KMS-11 (cell line): Measurements from ENCODE around the gene CCDC136.

Experiments
- H2AFZ ChIP-seq: fragments of 200-600 bp; sonication (generic); 2 replicates; pipeline ENCODE4 v1.6.1; 2016; ENCODE audit warnings: antibody characterized with exemption, mixed run types, low read depth
- H3K27ac ChIP-seq: fragments of 200-600 bp; sonication (generic); 2 replicates; pipeline ENCODE4 v1.6.1; 2016; ENCODE audit warnings: mild to moderate bottlenecking, mixed run types
- H3K27me3 ChIP-seq: fragments of 200-600 bp; sonication (generic); 2 replicates; pipeline ENCODE4 v1.6.1; 2017; ENCODE audit warnings: mild to moderate bottlenecking, low read depth, mixed run types, moderate library complexity; ENCODE audit not compliant: insufficient read depth
- H3K36me3 ChIP-seq: fragments of 200-600 bp; sonication (generic); 2 replicates; pipeline ENCODE4 v1.6.1; 2017; ENCODE audit warnings: mild to moderate bottlenecking, mixed run types; ENCODE audit not compliant: insufficient read depth
- H3K4me1 ChIP-seq: fragments of 200-600 bp; sonication (generic); 2 replicates; pipeline ENCODE4 v1.6.1; 2016; ENCODE audit warnings: mild to moderate bottlenecking, low read depth, mixed run types; ENCODE audit not compliant: poor library complexity, severe bottlenecking
- H3K4me2 ChIP-seq: fragments of 200-600 bp; sonication (generic); 2 replicates; pipeline ENCODE4 v1.7.0; 2016; ENCODE audit warnings: mild to moderate bottlenecking, mixed run types
- H3K4me3 ChIP-seq: fragments of 200-600 bp; sonication (generic); IDR thresholded peaks from 2 replicates; pipeline ENCODE4 v1.6.1; 2017; ENCODE audit warnings: low read depth, low read length, mixed read lengths; ENCODE audit not compliant: insufficient read depth
- H3K79me2 ChIP-seq: fragments of 200-600 bp; sonication (generic); 2 replicates; pipeline ENCODE4 v1.6.1; 2016; ENCODE audit warnings: low read depth, mixed run types; ENCODE audit not compliant: insufficient read depth
- H3K9ac ChIP-seq: fragments of 200-600 bp; sonication (generic); 2 replicates; pipeline ENCODE4 v1.6.1; 2016; ENCODE audit warnings: mild to moderate bottlenecking, mixed run types
- H4K20me1 ChIP-seq: fragments of 200-600 bp; sonication (generic); 2 replicates; pipeline ENCODE4 v1.6.1; 2016; ENCODE audit warnings: mild to moderate bottlenecking, mixed run types; ENCODE audit not compliant: insufficient read depth
- TF ChIP-seq, protein P1 (sequence below): fragments of 200-600 bp; sonication (generic); conservative IDR thresholded peaks from 2 replicates; pipeline ENCODE4 v1.6.1; 2017; ENCODE audit warnings: low read depth, mild to moderate bottlenecking, antibody characterized with exemption, low read length, moderate library complexity, mixed read lengths

Gene CCDC136

DNA sequence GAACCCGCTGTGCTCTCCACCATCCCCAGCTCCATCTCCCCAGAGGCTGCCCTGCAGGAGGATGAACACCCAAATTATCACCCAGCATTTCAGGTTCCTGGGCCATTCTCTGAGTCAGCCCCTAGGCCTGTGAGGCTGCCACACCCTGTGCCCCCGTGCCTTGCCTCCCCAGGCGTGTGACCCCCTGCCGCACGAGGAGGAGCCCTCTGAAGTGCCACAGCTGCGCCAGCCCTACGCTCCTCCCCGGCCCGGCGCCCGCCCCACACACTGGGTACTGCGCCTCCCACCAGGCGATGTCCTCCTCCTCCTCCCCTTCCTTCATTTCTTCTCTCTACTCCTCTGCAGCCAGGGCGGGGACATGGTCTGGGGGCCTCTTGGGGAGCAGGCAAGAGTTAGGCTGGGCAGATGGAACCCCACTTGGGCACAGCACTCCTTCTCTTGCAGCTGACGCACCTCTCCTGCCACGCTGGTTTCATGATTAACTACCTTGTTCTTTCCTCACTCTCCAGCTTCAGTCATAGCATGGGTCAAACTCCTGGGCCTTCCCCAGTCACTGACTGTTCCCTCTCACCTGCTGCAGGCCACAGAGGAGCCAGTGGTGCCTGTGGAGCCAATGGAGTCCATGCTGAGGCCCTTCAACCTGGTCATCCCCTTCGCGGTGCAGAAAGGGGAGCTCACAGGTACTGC lies 58.2 kb downstream of the CCDC136 start:
- no peak overlapping the region for H3K9ac ChIP-seq
- H3K4me2 ChIP-seq, result no peak overlapping the region
- H3K27ac ChIP-seq, result no peak overlapping the region
- H2AFZ ChIP-seq, result no peak overlapping the region
- H3K4me1 ChIP-seq, result no peaks in the 10 kb centered on the region
- no peaks in the 10 kb centered on the region for H3K79me2 ChIP-seq
- H4K20me1 ChIP-seq, result no peaks in the 10 kb centered on the region
- H3K27me3 ChIP-seq, result peaks cover 32% of the 10 kb centered on the region
- H3K4me3 ChIP-seq, result no peak overlapping the region
- no peaks in the 10 kb centered on the region for H3K36me3 ChIP-seq
- TF ChIP-seq, protein P1, sequence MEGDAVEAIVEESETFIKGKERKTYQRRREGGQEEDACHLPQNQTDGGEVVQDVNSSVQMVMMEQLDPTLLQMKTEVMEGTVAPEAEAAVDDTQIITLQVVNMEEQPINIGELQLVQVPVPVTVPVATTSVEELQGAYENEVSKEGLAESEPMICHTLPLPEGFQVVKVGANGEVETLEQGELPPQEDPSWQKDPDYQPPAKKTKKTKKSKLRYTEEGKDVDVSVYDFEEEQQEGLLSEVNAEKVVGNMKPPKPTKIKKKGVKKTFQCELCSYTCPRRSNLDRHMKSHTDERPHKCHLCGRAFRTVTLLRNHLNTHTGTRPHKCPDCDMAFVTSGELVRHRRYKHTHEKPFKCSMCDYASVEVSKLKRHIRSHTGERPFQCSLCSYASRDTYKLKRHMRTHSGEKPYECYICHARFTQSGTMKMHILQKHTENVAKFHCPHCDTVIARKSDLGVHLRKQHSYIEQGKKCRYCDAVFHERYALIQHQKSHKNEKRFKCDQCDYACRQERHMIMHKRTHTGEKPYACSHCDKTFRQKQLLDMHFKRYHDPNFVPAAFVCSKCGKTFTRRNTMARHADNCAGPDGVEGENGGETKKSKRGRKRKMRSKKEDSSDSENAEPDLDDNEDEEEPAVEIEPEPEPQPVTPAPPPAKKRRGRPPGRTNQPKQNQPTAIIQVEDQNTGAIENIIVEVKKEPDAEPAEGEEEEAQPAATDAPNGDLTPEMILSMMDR, result no peak

DNA sequence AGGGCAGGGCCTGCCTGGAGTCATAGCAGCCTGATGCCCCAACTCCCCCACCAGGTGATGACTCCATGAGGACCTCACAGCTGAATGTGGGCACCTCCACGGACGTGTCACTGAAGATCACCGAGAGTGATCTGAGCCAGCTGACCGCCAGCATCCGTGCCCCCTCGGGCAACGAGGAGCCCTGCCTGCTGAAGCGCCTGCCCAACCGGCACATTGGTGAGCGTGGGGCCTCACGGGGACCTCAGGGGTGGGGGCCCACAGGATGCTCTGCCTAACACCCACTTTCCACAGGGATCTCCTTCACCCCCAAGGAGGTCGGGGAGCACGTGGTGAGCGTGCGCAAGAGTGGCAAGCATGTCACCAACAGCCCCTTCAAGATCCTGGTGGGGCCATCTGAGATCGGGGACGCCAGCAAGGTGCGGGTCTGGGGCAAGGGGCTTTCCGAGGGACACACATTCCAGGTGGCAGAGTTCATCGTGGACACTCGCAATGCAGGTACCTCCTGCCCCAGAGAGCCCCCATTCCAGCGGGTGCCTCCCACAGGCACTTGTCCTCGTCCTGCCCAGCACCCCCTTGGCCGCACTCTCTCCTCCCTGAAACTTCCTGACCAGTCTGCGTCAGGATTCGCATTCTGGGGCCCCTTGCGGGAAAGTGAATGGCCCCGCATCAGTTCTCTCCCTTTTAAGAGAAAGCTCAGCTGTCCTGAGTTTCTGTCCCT lies 60.9 kb downstream of the CCDC136 start:
- H3K27ac ChIP-seq, result no peak overlapping the region
- peaks cover 39% of the 10 kb centered on the region for H3K27me3 ChIP-seq
- no peak overlapping the region for H3K9ac ChIP-seq
- TF ChIP-seq, protein P1, result no peak
- no peaks in the 10 kb centered on the region for H3K36me3 ChIP-seq
- no peaks in the 10 kb centered on the region for H3K4me1 ChIP-seq
- H3K4me2 ChIP-seq, result no peak overlapping the region
- no peak overlapping the region for H3K4me3 ChIP-seq
- no peaks in the 10 kb centered on the region for H3K79me2 ChIP-seq
- H4K20me1 ChIP-seq, result no peaks in the 10 kb centered on the region
- no peak overlapping the region for H2AFZ ChIP-seq

DNA sequence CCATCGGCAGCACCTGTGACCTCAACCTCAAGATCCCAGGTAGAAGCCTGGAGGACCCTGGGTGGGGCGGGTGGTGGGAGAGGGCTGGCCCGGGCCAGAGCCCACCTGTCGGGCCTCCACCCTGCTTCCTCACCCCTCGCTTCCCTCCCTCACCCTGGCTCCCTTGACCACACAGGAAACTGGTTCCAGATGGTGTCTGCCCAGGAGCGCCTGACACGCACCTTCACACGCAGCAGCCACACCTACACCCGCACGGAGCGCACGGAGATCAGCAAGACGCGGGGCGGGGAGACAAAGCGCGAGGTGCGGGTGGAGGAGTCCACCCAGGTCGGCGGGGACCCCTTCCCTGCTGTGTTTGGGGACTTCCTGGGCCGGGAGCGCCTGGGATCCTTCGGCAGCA lies 62.0 kb downstream of the CCDC136 start:
- TF ChIP-seq, protein P1, result no peak
- peaks cover 39% of the 10 kb centered on the region for H3K27me3 ChIP-seq
- no peak overlapping the region for H3K27ac ChIP-seq
- H3K36me3 ChIP-seq, result no peaks in the 10 kb centered on the region
- no peak overlapping the region for H2AFZ ChIP-seq
- H3K4me1 ChIP-seq, result no peaks in the 10 kb centered on the region
- H3K79me2 ChIP-seq, result no peaks in the 10 kb centered on the region
- H4K20me1 ChIP-seq, result no peaks in the 10 kb centered on the region
- H3K9ac ChIP-seq, result no peak overlapping the region
- H3K4me2 ChIP-seq, result no peak overlapping the region
- no peak overlapping the region for H3K4me3 ChIP-seq

DNA sequence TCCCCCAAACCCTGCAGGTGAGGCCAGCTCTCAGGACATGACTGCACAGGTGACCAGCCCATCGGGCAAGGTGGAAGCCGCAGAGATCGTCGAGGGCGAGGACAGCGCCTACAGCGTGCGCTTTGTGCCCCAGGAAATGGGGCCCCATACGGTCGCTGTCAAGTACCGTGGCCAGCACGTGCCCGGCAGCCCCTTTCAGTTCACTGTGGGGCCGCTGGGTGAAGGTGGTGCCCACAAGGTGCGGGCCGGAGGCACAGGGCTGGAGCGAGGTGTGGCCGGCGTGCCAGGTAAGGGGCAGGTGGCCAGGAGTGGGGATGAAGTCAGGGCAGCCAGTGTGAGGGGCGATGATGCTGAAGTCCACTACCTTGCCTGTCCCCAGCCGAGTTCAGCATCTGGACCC lies 62.6 kb downstream of the CCDC136 start:
- Histone ChIP-seq H3K27ac (no peak overlapping the region), H3K9ac (no peak overlapping the region), H3K36me3 (no peaks in the 10 kb centered on the region), H4K20me1 (no peaks in the 10 kb centered on the region), H3K27me3 (peaks cover 39% of the 10 kb centered on the region), H3K4me2 (no peak overlapping the region), H3K4me3 (no peak overlapping the region), H2AFZ (no peak overlapping the region), H3K4me1 (peaks cover 5% of the 10 kb centered on the region), H3K79me2 (no peaks in the 10 kb centered on the region)
- TF ChIP-seq, protein P1, result no peak
